Measurements from ENCODE around the gene RETREG1. TPM values are rescaled to one million over a fixed set of nuclear protein-coding genes. Genes with fewer than 3 reads are reported as not detected.
A peak's percentile ranks its signal among the peaks of the same experiment; 100 is the strongest.

The RETREG1 gene
- total and polyA plus RNA-seq, 2 experiments from 2014 or later = 23.8 to 24.0 TPM

DNA sequence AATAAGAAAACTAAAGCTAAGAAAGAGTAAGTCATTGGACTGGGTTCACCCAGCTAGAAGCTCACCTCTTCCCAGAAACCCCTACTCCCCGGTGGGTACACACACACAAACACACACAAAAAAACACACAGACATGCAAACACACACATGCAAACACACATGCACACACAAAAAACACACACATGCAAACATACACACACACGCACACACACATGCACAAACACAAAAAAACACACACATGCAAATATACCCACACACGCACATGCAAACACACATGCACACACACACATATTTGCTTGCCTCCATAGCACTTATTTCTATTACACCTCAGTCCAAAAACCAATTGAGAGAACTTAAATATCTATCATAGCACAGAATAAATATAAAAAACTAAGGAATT lies 26.1 kb downstream of the RETREG1 start:
- H3K27me3 ChIP-seq = no peaks in the 10 kb centered on the region
- H3K36me3 ChIP-seq (replicated peaks; ENCODE audit: insufficient read depth, low read depth) = peaks cover 3% of the 10 kb centered on the region
- H3K4me1 ChIP-seq (ENCODE audit: insufficient read depth) = peaks cover 8% of the 10 kb centered on the region
- no peak overlapping the region for H3K27ac ChIP-seq
- WGBS (ENCODE audit: low lambda C conversion rate, missing lambda C conversion rate) = 100% methylated on average over 3 of the region's 3 CpGs
- H3K9me2 ChIP-seq (replicated peaks; ENCODE audit: insufficient read depth) = no peaks in the 10 kb centered on the region
- no peak overlapping the region for H3K4me3 ChIP-seq
- no peaks in the 10 kb centered on the region for H4K20me1 ChIP-seq (ENCODE audit: insufficient read depth, poor library complexity, severe bottlenecking)
- H3K9me3 ChIP-seq (ENCODE audit: low read depth) = no peaks in the 10 kb centered on the region
- H3K79me2 ChIP-seq = no peaks in the 10 kb centered on the region
- TF ChIP-seq EZH2phosphoT487 (IDR thresholded peaks at IDR 0.05; ENCODE audit: low read depth, severe bottlenecking, unreplicated experiment) (no peak), CTCF (IDR thresholded peaks at IDR 0.05; ENCODE audit: poor library complexity) (no peak), EZH2 (IDR thresholded peaks at IDR 0.05; ENCODE audit: borderline replicate concordance) (no peak)
- no peak overlapping the region for H2AFZ ChIP-seq
- no peak for DNase-seq (ENCODE audit: low spot score)
- H3K4me2 ChIP-seq = no peak overlapping the region

DNA sequence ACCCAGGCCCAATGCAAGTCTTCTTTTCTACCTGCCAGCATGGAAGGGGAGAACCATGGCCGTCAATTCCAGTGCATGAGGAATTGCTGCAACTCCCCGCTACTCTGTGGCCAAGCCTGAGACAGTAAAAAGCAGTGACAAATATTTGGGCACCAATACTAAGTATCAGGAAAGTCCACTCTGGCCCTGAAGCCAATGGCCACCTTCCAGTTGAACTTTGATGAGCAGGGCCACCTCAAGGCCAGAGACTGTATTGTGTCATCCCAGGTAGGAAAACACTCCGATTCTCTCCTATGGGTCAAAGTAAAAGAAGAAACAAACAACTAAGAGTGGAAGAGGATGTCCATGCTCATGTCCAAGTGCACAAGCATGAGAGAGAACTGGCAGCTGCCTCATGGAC lies 27.1 kb downstream of the RETREG1 start:
- H3K36me3 ChIP-seq (replicated peaks; ENCODE audit: insufficient read depth, low read depth) = peaks cover 3% of the 10 kb centered on the region
- WGBS (ENCODE audit: low lambda C conversion rate, missing lambda C conversion rate) = 89% methylated on average over 3 of the region's 3 CpGs
- H3K27me3 ChIP-seq = no peaks in the 10 kb centered on the region
- H2AFZ ChIP-seq = no peak overlapping the region
- peaks cover 11% of the 10 kb centered on the region for H3K4me1 ChIP-seq (ENCODE audit: insufficient read depth)
- H4K20me1 ChIP-seq (ENCODE audit: insufficient read depth, poor library complexity, severe bottlenecking) = no peaks in the 10 kb centered on the region
- no peaks in the 10 kb centered on the region for H3K79me2 ChIP-seq
- no peaks in the 10 kb centered on the region for H3K9me3 ChIP-seq (ENCODE audit: low read depth)
- no peak for DNase-seq (ENCODE audit: low spot score)
- H3K4me2 ChIP-seq = no peak overlapping the region
- H3K9me2 ChIP-seq (replicated peaks; ENCODE audit: insufficient read depth) = no peaks in the 10 kb centered on the region
- H3K4me3 ChIP-seq = no peak overlapping the region
- no peak for TF ChIP-seq CTCF (IDR thresholded peaks at IDR 0.05; ENCODE audit: poor library complexity)
- TF ChIP-seq EZH2 (IDR thresholded peaks at IDR 0.05; ENCODE audit: borderline replicate concordance) = no peak
- no peak for TF ChIP-seq EZH2phosphoT487 (IDR thresholded peaks at IDR 0.05; ENCODE audit: low read depth, severe bottlenecking, unreplicated experiment)
- H3K27ac ChIP-seq = no peak overlapping the region

GRCh38 chr5:16588434-16589214 lies 28.2 kb downstream of the RETREG1 start:
- Histone ChIP-seq H2AFZ (no peak overlapping the region), H3K9me3 (ENCODE audit: low read depth) (no peaks in the 10 kb centered on the region), H3K36me3 (replicated peaks; ENCODE audit: insufficient read depth, low read depth) (peaks cover 3% of the 10 kb centered on the region), H3K4me2 (no peak overlapping the region), H3K27ac (peak overlapping the region; percentile 26), H3K27me3 (no peaks in the 10 kb centered on the region), H3K4me3 (no peak overlapping the region), H3K79me2 (no peaks in the 10 kb centered on the region), H4K20me1 (ENCODE audit: insufficient read depth, poor library complexity, severe bottlenecking) (no peaks in the 10 kb centered on the region), H3K4me1 (ENCODE audit: insufficient read depth) (peaks cover 12% of the 10 kb centered on the region), H3K9me2 (replicated peaks; ENCODE audit: insufficient read depth) (no peaks in the 10 kb centered on the region)
- 59% methylated on average over 10 of the region's 10 CpGs for WGBS (ENCODE audit: low lambda C conversion rate, missing lambda C conversion rate)
- no peak for TF ChIP-seq EZH2phosphoT487 (IDR thresholded peaks at IDR 0.05; ENCODE audit: low read depth, severe bottlenecking, unreplicated experiment)
- TF ChIP-seq EZH2 (IDR thresholded peaks at IDR 0.05; ENCODE audit: borderline replicate concordance) = no peak
- TF ChIP-seq CTCF (IDR thresholded peaks at IDR 0.05; ENCODE audit: poor library complexity) = no peak
- peak; percentile 35 for DNase-seq (ENCODE audit: low spot score)
